NCI-H748 (cell line): ENCODE measurements around the gene IRF2.

Experiments used
- DNase-seq: peaks from one replicate; lab custom pipeline; 2025; ENCODE audit not compliant: unreplicated experiment; lab: John Stamatoyannopoulos, UW

IRF2 gene

DNA sequence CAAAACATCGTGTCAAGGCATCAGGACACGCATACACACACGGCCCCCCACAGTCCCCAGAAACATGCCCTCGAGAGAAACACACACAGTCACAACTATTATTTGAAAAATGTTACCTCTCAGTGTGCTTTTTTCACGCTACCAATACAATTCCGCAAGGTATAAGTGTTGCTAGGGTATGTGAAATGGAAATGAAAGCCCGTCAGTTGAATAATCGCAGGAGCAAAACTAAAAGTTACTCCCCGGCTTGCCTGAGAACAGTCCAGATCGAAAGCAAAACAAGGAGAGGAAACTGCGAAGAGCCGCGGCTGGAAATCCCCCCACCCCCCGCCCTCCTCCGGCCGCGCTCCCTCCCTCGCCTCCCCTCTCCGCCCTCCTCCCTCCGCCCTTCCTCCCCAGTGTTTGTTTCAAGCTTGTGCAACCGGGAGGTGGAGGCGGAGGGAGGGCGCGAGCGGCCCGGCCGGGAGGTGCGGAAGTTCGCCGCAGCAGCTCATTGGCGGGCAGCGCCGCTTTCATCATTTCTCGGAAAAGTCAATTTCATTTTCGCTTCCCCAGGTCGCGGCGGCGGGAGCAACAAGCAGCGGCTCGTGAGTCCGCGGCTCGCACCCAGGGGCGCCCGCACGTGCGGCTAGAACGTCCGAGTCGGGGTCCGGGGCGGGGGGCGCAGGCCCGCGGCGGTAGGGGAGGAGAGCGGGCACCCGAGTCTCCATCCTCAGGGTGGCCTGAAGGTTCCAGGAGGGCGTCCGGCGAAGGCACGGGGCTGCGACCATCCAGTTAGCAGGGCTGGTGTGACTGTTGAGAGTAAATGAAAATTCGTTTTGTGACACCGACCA is at the start of gene IRF2:
IRF2 (minus strand) TSS at position 288 of the 833 bp plus-strand sequence. CDS start 45,486 bp downstream, outside the sequence.
- peak; percentile 93 for DNase-seq

DNA sequence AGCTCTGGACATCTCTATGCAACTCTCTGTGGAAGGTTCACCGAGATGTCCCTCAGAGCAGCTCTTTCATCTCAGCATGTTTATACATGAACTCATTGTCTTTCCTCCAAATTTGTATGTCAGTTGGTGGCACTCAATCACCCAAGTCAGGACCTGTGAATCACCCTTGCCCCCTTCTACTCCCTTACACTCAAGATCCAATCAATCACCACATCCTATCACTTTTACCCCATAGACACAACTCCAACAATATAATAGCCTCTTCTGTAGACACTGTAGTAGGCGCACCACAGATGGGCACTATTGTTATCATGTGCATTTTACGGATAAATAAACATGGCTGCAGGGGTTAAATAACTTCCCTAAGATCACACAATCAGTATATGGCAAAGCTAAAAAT is 41.3 kb upstream of the IRF2 start:
- no peak for DNase-seq

DNA sequence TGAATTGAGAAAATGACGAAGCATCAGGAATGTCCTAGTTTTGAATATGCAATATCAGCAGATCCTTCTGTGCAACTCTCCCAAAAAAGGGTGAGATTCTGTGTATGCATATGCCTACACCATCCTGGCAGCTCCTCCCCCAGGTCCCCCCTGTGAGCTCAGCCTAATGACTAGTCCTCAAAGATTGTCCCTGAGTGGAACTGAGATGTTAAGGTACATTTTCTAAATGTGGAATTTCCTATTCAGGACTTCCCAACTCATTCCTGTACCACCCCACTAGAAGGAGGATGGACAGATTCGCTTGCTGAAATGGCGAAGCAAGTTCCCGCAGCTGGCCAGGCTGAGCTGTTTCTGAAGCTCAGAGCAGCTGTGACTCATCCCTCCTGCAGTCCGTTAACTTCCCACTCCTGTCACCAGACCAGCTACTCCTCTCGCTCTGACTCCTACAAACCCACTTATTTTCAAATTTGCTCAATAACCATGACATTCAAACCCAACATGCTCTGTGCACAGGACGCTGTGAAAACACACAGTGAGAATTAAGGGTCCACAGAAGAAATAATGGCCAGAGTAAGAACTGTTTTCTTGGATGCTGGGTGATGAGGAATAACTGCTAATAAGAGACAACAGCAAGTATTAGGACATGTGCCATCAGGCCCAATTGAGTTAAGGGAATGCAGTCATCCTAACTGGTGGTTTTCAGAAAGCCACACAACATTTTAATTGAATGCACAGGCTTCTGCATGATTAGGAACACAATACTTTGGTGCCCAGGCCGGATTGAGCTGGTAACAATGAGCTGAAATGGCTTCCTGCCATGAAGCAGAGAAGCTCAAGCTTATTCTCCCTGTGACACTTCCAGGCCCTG is 40.0 kb upstream of the IRF2 start:
- no peak for DNase-seq

DNA sequence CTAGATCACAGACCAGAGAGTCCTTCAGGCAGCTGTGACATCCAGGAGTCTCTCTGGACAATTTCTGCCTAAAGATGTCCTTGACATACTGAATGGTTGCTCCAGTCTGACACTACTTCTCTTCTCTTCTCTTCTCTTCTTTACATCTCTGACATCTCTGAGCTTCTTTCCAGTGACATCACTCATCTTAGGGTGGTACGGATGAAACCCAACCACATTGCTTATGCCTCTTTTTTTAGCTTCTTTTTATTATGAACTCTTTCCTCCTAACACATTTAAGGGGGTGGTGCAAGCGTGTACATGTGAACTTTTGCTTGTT is 39.4 kb upstream of the IRF2 start:
- no peak for DNase-seq

DNA sequence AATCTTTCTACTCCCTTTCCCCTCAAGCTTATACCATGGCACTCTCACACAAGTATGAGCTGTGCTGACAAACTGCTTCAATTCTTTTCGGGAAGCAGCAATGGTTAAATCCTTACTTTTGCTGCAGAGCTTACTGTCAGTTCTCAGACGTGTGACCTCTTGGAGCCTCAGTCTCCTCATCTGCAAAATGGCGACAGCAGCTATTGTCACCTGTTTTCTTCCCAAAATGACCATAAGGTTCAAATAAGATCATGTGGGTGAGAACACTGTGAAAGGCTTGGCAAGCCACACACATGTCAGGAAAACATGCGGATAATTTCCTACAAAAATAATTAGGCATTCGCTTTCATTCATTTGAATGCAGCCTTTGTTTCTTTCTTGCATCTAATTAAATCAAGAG is 36.8 kb upstream of the IRF2 start:
- DNase-seq, result no peak

DNA sequence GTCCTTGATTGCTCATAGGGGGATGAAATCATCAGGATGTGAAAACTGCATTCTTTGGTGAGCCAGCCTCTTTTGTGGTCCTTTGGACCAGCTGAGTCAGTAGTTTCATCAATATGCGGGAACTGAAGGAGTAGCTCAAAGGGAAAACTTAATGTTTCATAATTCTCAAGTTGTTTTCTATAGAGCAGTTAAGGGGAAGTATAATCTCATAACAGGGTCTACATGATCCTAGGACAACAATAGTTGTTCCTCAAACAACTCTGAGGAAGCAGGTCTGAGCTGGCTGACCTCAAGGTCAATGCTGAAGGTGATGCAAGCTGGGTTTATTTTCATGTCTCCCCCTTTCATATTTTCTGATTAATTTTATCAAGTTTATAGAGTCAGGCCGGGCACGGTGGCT is 36.1 kb upstream of the IRF2 start:
- no peak for DNase-seq

DNA sequence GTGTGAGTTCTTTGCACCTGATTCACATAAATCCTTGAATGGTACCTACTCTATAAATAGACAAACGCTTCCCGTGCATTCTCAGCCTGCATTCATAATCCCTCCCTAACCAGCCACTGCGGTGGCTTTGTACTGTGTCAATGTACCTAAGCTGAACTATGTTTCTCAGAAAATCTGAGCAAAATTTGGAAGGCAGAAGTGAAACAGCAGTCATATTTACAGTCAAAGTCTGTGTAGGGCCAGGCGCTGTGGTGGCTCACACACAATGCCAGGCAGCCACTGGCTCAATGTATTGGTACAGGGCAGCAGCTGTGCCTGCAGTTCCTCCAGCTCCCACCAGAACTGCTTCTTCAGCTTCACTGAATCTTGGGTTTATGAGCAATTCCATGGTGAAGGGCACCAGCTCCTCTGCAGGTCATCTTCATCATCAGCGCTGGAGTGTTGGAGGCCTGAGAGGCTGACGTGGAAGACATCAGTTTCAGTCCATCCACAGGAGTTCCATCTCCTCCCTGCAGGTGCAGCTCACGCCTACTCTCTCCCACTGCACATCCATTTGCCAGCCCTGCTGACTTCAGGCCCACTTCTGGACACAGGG is 32.3 kb upstream of the IRF2 start:
- no peak for DNase-seq

DNA sequence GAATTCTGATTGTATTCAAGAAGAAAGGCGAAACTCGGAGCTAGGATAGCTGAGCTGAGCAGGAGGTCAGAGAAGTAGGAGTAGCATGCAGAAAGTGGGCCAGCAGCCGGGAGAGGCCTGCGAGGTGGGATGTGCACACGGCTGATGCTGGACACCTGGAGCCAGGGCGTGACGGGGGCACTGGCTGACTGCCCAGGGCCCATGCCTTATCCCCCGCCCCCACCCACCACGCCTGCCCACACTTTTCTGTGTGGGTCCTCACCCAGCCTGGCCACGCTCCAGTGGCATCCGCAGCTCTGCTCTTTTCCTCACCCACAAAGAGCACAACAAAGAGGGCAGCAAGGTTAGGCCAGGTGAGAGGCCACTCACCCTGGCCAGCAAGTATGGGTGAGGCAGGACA is 30.0 kb upstream of the IRF2 start:
- DNase-seq, result no peak

DNA sequence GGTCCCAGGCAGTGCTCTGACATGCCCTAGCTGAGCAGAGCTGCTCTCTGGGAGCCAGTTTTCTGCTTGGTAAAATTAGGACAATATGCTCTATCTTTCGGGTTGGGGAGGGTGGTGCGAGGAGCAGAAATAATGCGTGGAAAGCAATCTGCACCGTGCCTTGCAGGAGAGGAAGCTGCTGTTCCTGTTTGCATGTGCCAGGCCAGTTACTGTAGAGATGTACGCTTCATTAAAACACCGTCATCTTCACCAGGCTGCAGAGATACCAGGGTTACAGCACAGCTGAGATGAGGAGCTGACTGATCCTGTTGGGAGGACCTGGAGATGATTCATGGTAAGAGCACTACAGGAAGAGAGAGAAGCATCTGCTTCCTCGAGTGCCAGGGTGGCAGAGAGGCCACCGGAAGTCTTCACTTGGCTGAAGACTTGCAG is 29.5 kb upstream of the IRF2 start:
- DNase-seq, result no peak

DNA sequence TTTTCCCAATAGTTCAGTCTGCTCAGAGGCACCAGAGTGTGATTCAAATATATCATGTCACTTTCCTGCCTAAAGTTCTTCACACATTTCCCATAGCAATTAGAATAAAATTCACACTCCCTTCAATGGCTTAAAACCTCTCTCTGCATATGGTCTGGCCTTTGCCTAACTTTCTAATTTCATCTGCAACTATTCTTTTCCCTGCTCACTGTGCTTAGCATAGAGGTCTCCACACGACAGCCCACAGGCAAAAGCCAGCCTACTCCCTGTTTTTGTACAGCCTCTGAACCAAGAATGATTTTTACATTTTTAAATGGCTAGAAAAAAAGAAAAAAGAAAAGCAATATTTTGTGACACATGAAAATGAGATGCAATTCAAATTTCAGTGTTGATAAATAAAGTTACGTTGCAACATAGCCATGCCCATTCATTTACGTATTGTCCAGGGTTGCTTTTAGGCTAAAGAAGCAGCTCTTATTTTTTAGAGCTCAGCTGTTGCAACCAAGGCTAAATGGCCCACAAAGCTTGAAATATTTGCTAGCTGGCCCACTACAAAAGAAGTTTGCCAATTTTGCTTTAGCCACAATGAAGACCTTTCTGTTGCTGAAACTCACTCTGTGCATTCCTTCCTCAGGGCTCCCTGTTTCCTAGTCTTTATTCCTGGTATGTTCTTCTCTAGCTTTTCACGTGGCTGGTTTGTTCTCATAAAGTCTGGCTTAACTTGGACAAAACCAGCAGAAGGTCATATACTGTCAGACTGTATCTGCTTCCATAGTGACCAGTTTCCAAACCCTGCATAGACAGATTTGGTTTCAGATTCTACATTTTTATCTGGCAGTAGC is 26.6 kb upstream of the IRF2 start:
- DNase-seq, result no peak

DNA sequence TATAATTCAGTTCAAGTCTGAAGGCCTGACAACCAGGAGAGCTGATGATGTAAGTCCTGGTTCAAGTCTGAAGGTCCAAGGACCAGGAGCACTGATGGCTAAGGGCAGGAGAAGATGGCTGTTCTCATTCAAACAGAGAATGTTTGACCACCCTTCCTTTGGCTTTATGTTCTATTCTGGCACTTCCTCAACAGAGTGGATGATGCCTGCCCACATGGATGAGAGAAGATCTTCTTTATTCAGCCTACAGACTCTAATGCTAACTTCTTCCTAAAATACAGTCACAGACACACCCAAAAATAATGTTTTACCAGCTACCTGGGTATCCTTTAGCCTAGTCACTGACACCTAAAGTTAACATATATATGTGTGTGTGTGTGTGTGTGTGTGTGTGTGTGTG is 25.6 kb upstream of the IRF2 start:
- no peak for DNase-seq

DNA sequence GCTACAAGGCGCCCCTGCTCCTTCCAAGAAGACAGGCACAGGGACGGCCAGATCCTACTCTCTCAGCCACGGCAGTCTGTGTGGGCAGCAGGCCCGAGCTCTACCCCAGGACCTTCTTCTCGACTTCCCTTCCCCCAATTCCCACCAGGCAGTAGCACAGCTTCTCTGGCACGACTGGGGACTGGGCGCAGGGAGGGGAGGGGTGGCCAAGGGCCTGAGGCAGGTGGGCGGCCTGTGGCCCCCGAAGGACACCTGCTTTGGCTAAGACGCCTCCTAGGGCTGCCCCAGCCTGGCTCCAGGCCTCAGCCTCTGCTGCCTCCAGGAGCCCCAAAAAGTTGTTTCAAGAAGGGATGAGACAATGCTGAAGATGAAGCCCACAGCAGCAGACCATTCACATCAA is 24.2 kb upstream of the IRF2 start:
- DNase-seq, result no peak

DNA sequence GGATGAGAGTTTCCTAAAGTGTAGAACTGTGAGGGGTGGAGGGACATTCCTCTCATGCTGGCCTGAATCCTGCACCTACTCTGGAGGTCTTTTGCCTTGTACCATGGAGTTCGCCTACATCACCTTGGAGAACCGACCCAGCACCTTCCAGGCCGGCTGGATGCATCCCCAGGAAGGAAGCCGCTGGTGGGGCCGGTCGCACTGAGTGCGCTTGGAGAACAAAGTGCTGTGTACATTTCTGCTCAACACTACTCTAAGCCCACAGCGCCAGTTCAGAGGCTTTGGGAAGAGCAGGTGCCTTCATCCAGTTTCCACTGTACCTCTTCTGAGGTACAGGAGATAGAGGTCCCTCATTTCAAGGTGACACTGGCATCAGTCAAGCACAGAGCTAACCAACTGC is 15.4 kb upstream of the IRF2 start:
- no peak for DNase-seq

DNA sequence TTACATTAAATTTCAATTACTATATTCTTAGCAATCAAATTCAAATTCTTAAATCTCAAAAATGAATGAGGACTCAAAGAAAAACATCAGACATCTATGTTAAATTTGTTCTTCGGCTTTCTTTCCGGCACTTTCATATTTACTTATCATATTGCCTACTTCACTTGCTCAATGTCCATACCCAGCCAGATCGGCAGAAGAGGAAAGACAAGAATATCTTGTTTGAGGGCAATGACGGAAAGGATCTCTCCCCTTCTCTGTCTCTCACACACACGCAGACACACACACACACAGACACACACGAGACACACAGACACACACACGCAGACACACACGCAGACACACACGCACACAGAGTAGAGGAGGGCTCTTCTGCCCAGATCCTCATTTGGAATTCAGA is 13.2 kb upstream of the IRF2 start:
- no peak for DNase-seq

DNA sequence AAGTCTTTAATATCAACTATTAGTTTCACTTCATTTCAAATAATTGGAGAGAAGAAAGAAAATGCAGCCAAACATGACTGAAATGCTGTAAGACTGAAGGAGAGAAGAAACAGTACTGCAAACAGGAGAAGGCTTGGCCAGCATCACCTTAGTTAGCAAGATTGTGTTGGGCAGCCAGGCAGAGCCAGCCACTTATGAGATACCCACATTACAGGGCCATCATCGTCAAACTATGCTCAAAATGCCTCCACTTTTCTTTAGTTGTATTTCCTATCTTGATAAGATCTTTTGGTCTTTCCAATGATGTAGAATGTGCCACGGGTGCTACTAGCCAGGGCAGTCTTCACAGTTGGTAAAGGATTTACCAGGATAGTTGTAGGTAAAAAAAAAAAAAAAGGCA is 10.9 kb upstream of the IRF2 start:
- DNase-seq, result no peak

DNA sequence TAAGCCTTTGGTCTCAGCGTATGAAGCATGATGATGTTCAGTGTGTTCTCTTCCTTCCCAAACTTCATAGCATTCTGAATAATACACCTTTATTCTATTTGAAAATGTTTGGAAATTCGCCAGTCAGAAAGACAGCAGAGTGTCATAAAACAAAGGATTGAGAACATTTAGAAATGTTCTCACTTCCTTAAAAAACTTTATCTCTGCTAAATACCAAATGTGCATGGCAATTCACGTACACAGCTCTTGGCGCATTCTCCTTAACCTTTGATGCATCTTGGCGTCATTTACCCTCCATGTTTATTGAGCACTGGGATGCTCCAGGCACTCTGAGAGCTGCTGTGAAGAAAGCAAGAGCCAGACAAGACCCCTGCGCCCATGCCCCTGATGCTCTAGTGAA is 7.2 kb upstream of the IRF2 start:
- no peak for DNase-seq

DNA sequence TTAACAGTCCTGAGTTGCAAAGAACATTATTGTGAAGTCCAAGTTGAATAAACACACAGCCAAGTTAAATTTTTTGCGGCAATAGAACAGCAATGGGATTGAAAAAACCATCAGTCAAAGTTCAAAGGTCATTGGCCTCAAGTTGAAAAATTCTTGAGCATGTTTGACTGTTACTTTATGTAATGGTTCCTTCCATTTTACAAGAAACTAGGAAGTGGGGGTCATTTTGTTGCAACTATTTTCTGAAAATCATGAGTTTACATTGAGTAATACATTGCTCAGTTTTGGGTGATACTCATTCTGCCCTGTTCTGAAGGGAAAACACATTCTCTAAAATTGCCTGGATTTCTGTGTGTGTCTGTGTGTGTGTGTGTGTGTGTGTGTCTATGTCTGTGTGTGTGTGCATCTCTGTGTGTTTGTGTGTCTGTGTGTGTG is 5.2 kb upstream of the IRF2 start:
- no peak for DNase-seq

DNA sequence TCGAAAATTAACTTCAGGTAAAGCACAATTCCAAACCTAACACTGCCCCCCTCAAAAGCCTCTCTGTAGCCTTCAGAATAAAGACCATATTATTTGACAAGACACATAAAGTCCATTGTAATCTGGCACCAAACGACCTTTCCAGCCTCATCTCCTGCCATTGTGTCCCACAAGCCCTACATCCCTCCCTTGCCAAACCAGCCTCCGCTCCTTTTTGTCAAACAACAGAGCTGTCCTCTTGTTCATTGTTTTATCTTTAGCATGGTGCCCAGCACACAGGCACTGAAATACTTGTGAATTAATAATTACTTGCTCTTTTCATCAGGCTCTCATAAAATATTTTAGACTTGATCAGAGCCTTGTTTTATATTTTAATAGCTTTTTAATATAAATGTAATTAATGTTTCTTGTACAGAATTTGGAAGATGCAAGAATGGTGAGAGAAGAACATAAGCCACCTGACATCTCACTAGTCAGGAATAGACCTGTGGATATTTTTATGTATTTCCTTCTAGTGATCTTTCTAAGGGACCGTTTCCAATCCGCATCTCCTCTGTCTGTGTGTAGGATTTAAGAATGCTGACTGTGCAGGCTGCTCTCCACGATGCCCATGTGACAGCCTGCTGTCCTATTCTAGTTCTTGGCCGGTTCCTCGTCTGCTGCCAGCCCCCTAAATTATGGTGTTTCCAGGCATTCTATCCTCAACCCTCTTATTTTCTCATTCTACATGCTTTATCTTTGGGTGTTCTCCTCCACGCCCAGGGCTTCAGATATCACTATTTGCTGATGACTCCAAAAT is 3.0 kb upstream of the IRF2 start:
- no peak for DNase-seq

DNA sequence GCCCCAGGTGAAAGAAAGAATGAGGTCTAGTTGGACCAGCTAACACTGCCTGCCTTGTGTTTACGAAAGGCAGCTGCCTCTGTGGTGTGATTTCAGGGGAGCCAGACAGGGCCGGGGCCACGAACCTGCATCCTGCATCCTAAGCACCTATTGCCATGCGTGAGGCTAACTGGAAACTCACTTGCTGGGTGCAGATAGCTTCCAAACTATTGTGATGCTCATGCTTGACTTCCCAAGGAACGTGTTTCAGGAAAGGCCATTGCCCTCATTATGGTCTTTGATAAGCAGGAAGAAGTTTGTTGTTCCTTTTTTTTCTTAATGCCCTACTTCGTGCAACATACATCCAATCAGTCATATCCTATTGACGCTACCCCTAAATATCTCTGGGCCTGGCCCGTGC is 2.3 kb upstream of the IRF2 start:
- no peak for DNase-seq

DNA sequence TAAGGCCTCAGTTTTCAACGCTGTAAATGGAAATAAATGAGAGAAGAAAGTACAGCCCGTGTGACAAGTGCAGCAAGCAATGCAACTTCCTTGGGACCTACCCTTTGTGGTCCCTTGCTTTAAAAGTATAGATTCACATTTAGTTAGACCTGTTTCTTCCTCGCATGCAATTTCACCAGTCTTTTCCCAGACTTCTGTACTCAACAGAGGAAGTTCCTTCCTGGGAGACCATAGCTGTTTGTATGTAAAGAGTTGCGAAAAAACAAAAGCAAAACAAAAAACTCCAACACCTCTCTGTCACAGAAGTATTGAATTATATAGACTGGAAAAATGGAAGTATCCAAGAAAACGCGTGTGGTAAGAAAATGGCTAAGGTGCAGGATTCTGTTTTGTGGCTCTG is 1.1 kb upstream of the IRF2 start:
- no peak for DNase-seq
